HepG2 (cell line): ENCODE results near the gene ANKRD42. TPM values are rescaled to one million over a fixed set of nuclear protein-coding genes. Genes with fewer than 3 reads are reported as not detected.

Source experiments
- AKNA ChIP-seq: sonication (generic); formaldehyde crosslinking; IDR thresholded peaks from 2 replicates; pipeline ENCODE4 v1.4.0; 2020; ENCODE audit warnings: missing genetic modification reagents, borderline replicate concordance
- ETS1 ChIP-seq: sonication (generic); formaldehyde crosslinking; IDR thresholded peaks from 2 replicates; pipeline ENCODE4 v1.4.0; 2020; ENCODE audit warnings: missing genetic modification reagents
- KDM2A ChIP-seq: sonication (generic); formaldehyde crosslinking; IDR thresholded peaks from 2 replicates; pipeline ENCODE4 v1.4.0; 2020; ENCODE audit warnings: low read depth, missing genetic modification reagents, borderline replicate concordance
- MNT ChIP-seq: fragments of 450-650 bp; IDR thresholded peaks from 2 replicates; pipeline ENCODE4 v1.6.1; 2016
- SNAPC4 ChIP-seq: sonication (generic); formaldehyde crosslinking; IDR thresholded peaks from 2 replicates; pipeline ENCODE4 v1.4.0; 2020; ENCODE audit warnings: mild to moderate bottlenecking, missing genetic modification reagents
- TCF12 ChIP-seq, 2 experiments: fragments of 450-650 bp in 1 of 2; sonication (generic) in 1 of 2; formaldehyde crosslinking in 1 of 2; IDR thresholded peaks; 2 replicates each; pipeline versions ENCODE4 v1.6.1 to v1.8.0; 2017 to 2022; ENCODE audit warnings: antibody characterized with exemption in 1 of 2, mild to moderate bottlenecking in 1 of 2, missing genetic modification reagents in 1 of 2, moderate library complexity in 1 of 2
- ZNF20 ChIP-seq: sonication (generic); formaldehyde crosslinking; IDR thresholded peaks from 2 replicates; pipeline ENCODE4 v1.4.0; 2020; ENCODE audit warnings: mild to moderate bottlenecking, moderate library complexity, missing genetic modification reagents
- ZNF550 ChIP-seq: sonication (generic); formaldehyde crosslinking; IDR thresholded peaks from 2 replicates; pipeline ENCODE4 v1.4.0; 2020; ENCODE audit warnings: mild to moderate bottlenecking, missing genetic modification reagents, borderline replicate concordance
- ZNF576 ChIP-seq: sonication (generic); formaldehyde crosslinking; IDR thresholded peaks from 2 replicates; pipeline ENCODE4 v1.4.0; 2020; ENCODE audit warnings: mild to moderate bottlenecking, missing genetic modification reagents
- ZNF678 ChIP-seq: sonication (generic); formaldehyde crosslinking; IDR thresholded peaks from 2 replicates; pipeline ENCODE4 v1.4.0; 2020; ENCODE audit warnings: mild to moderate bottlenecking, missing genetic modification reagents
- ZNF749 ChIP-seq: sonication (generic); formaldehyde crosslinking; IDR thresholded peaks from 2 replicates; pipeline ENCODE4 v1.8.0; 2022; ENCODE audit warnings: mild to moderate bottlenecking, missing genetic modification reagents, moderate library complexity, borderline replicate concordance
- polyA plus RNA-seq, 8 experiments: library from polyadenylated mRNA; depleted of rRNA in 3 of 8; stranded (reverse) in 7 of 8; unstranded in 1 of 8; fragments of >200 nt; fragmentation: Illumina TruSeq in 4 of 8; extraction: Trizol in 4 of 8; gene quantifications; 2 replicates each; pipeline versions ENCODE4 v1.2.1 to v1.2.3, GENCODE V29; 2011 to 2016; ENCODE audit warnings: low read depth in 4 of 8, missing spikeins in 1 of 8, mixed read lengths in 1 of 8; ENCODE audit not compliant: insufficient read depth in 1 of 8
- total RNA-seq, 5 experiments: library from RNA; depleted of rRNA; stranded (reverse); fragments of >200 nt; fragmentation: Illumina TruSeq; extraction: Trizol; gene quantifications; 2 replicates each; pipeline ENCODE4 v1.2.3, GENCODE V29; 2016; ENCODE audit warnings: low read depth in 1 of 5

The ANKRD42 gene
- total and polyA plus RNA-seq, 2 of the 13 experiments (the other 11 are each of a cell fraction or from before 2014, with no cell fraction given), result 2.2 to 3.7 TPM

GRCh38 chr11:83193315-83194280 lies at the start of gene ANKRD42 (continued):
- 0 out of 2 replicates have a peak, but pooled peaks have one; percentile 28 for TF ChIP-seq AKNA (CRISPR knock-in tag)
- peak; percentile 76 for TF ChIP-seq MNT
- no peak for TF ChIP-seq ZNF20 (CRISPR knock-in tag)
- TF ChIP-seq SNAPC4 (CRISPR knock-in tag), result no peak
- TF ChIP-seq ZNF678 (CRISPR knock-in tag), result no peak
- TF ChIP-seq ZNF576 (CRISPR knock-in tag), result no peak
- TF ChIP-seq KDM2A (CRISPR knock-in tag), result peak; percentile 81; the same call in 1 of the 2 replicates
- no peak for TF ChIP-seq ZNF550 (CRISPR knock-in tag)
- TF ChIP-seq TCF12 (IDR thresholded peaks at IDR 0.05), result no peak
- no peak for TF ChIP-seq TCF12 (CRISPR knock-in tag; IDR thresholded peaks at IDR 0.05)
- TF ChIP-seq ZNF749, result 0 out of 2 replicates have a peak, but pooled peaks have one; percentile 37
- no peak for TF ChIP-seq ETS1 (CRISPR knock-in tag)
